Ovary (tissue), 9 donors: ENCODE results near the gene FHOD3. TPM values are rescaled to one million over a fixed set of nuclear protein-coding genes. Genes with fewer than 3 reads are reported as not detected.

Source experiments
- DNase-seq, 5 donors: peaks; one replicate each; pipeline ENCODE4 v3.0.0-alpha.2; 2019 to 2020
- H3K27ac ChIP-seq, 2 donors: fragments of 200-600 bp; one replicate each; pipeline versions ENCODE4 v1.5.1 to v1.8.0; 2019 to 2022
- H3K27me3 ChIP-seq: fragments of 200-600 bp; one replicate; pipeline ENCODE4 v1.8.0; 2022
- H3K36me3 ChIP-seq: fragments of 200-600 bp; sonication (generic); one replicate; pipeline ENCODE4 v1.5.1; 2019
- H3K4me1 ChIP-seq: one replicate; pipeline ENCODE4 v1.8.1; 2013; ENCODE audit warnings: mild to moderate bottlenecking, moderate library complexity; ENCODE audit not compliant: insufficient read depth
- H3K4me3 ChIP-seq: fragments of 200-600 bp; sonication (generic); one replicate; pipeline ENCODE4 v1.5.1; 2017
- H3K9me3 ChIP-seq, 2 donors: fragments of 200-600 bp in 1 of 2; sonication (generic) in 1 of 2; one replicate each; pipeline versions ENCODE4 v1.5.1 to v1.8.1; 2013 to 2019; ENCODE audit warnings: mild to moderate bottlenecking in 1 of 2, moderate library complexity in 1 of 2
- EP300 ChIP-seq: sonication (generic); formaldehyde crosslinking; IDR thresholded peaks from one replicate; pipeline ENCODE4 v1.6.1; 2017; ENCODE audit warnings: antibody characterized with exemption
- POLR2A ChIP-seq: fragments of 450-650 bp; IDR thresholded peaks from one replicate; pipeline ENCODE4 v1.6.1; 2017; ENCODE audit warnings: antibody characterized with exemption, mild to moderate bottlenecking, moderate library complexity
- WGBS, 3 donors: extraction: QIAGEN DNeasy Blood & Tissue Kit in 1 of 3; methylation state at CpG; one replicate each; pipeline versions ENCODE4 v1.1.5 to v1.1.7; 2013 to 2017; 5-methylcytosine and 5-hydroxymethylcytosine counted together
- intact Hi-C, 4 donors: fragments of 100-400 bp; cut with DNase I; formaldehyde crosslinking; loops; one replicate each; pipeline versions ENCODE4 v1.11.0 to v1.15.1; 2022 to 2023
- polyA plus RNA-seq, 2 donors: library from polyadenylated mRNA; stranded (reverse); fragments of 200-250 nt in 1 of 2; fragments of 350-450 nt in 1 of 2; fragmentation: Illumina TruSeq in 1 of 2; extraction: RNeasy Lipid Tissue Mini Kit (QIAGEN cat#74804) in 1 of 2; gene quantifications; one replicate each; pipeline ENCODE4 v1.2.3, GENCODE V29; 2013 to 2014
- total RNA-seq, 7 donors: library from RNA; depleted of rRNA in 2 of 7; stranded (reverse); fragments of >200 nt in 2 of 7; fragmentation: NEBNext Ultra II Directional in 3 of 7; extraction: Animal tissue kit (Norgen Biotek cat#: 25700) in 3 of 7; gene quantifications; one replicate each; pipeline versions ENCODE4 v1.1.0 to v1.2.4, GENCODE V29; 2016 to 2023
- TF ChIP-seq, protein P1 (sequence below), 3 donors: fragments of 450-650 bp in 2 of 3; fragments of 200-600 bp in 1 of 3; IDR thresholded peaks; one replicate each; pipeline versions ENCODE4 v1.5.1 to v1.8.0; 2016 to 2022; ENCODE audit warnings: antibody characterized with exemption in 3 of 3, mild to moderate bottlenecking in 1 of 3
- donor health status: DM: no; HTN: no; CAD: no; lungs with moderate emphysema.
- donor health status: DM: no; HTN: no; CAD: no.
- donor health status: Bipolar disorder and iron deficiency.
- donor health status: DM: yes; HTN: yes; CAD: no.
- donor health status: DM: no; HTN: no; CAD: no.
- donor health status: DM: yes; HTN: yes; CAD: no.

Gene FHOD3
- total and polyA plus RNA-seq, 9 donors, result 3.5 to 62.5 (median 11.0) TPM

DNA sequence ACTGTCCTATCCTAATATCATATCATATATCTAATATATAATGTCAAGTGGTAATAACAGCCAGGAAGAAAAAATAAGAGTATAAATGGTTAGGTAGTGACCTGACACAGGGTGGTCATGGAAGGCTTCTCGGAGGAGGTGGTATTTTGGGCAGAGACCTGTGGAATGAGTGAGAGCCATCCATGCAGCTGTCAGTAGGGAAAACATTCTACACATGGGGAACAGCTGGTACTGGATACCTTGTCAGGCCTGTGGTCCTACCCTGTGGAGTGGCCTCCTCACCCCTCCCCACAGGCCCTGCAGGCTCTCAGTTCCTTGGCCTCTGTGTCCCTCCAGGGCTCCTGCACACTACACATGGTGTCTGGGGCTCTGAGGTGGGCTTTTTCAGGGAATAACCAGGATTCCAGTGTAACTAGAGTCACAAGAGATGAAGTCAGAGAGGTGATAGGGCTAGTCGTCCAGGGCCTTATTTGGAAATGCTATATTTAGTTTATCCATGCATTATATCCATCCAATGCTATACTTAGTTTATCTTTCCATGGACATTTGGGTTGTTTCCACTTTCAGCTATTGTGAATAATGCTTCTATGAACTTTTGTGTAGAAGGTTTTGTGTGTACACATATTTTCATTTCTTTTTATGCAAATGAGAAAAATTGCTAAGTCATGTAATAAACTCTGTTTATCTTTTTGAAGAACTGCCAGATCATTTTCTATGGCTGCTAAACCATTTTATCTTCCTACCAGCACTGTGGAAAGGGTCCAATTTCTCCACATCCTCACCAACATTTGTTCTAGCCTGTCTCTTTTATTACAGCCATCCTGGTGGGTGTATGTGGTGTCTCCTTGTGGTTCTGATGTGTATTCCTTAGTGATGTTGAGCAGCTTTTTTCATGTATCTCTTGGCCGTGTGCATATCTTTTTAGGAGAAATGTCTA is 455.7 kb downstream of the FHOD3 start:
- no peaks in the 10 kb centered on the region for H3K36me3 ChIP-seq
- no peak overlapping the region for H3K4me3 ChIP-seq
- H3K27ac ChIP-seq, result no peak overlapping the region
- no peaks in the 10 kb centered on the region for H3K9me3 ChIP-seq
- WGBS, 3 donors, result 42 to 50% (median 45%) methylated on average over 3 of the region's 3 CpGs
- intact Hi-C loops, result loop anchor here in 2 of 4 donors (10.0 kb wide), 3 partner anchors 58 to 458 kb away; partner anchors contain the start of gene FHOD3 (in 1 of the 2)
- H3K4me1 ChIP-seq, result peaks cover 3% of the 10 kb centered on the region
- TF ChIP-seq EP300 (no peak), POLR2A (no peak)
- TF ChIP-seq, protein P1, sequence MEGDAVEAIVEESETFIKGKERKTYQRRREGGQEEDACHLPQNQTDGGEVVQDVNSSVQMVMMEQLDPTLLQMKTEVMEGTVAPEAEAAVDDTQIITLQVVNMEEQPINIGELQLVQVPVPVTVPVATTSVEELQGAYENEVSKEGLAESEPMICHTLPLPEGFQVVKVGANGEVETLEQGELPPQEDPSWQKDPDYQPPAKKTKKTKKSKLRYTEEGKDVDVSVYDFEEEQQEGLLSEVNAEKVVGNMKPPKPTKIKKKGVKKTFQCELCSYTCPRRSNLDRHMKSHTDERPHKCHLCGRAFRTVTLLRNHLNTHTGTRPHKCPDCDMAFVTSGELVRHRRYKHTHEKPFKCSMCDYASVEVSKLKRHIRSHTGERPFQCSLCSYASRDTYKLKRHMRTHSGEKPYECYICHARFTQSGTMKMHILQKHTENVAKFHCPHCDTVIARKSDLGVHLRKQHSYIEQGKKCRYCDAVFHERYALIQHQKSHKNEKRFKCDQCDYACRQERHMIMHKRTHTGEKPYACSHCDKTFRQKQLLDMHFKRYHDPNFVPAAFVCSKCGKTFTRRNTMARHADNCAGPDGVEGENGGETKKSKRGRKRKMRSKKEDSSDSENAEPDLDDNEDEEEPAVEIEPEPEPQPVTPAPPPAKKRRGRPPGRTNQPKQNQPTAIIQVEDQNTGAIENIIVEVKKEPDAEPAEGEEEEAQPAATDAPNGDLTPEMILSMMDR (IDR thresholded peaks at IDR 0.05), result no peak
- H3K27me3 ChIP-seq, result no peaks in the 10 kb centered on the region
- DNase-seq, result no peak

DNA sequence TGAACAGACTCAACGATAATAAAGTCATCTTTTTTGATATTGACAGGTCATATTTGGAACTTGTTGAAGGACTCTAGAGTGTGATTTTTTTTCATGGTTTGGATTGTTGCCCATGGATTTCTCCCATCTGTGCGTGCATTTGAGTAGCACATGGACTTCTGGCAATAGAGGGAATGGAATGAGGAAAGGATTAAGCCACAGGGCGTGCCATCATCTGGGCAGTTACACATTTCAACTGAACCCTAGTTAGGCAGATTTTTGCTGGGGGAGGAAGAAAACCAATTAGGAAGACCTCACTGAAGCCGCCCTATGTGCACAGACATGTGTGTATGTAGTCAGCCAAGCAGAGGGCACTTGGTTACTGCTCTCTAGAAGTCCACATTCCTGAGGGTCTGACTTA is 458.7 kb downstream of the FHOD3 start:
- no peak for TF ChIP-seq EP300
- TF ChIP-seq, protein P1 (IDR thresholded peaks at IDR 0.05), result no peak
- TF ChIP-seq POLR2A, result no peak
- Histone ChIP-seq H3K36me3 (no peaks in the 10 kb centered on the region), H3K27ac (no peak overlapping the region), H3K9me3 (no peaks in the 10 kb centered on the region), H3K4me1 (peaks cover 3% of the 10 kb centered on the region), H3K27me3 (no peaks in the 10 kb centered on the region), H3K4me3 (no peak overlapping the region)
- 67 to 75% (median 69%) methylated on average over 4 of the region's 4 CpGs for WGBS, 3 donors
- intact Hi-C loops, result loop anchor here in 2 of 4 donors (10.0 kb wide), 3 partner anchors 61 to 461 kb away; partner anchors contain the start of gene FHOD3 (in 1 of the 2)
- no peak for DNase-seq

DNA sequence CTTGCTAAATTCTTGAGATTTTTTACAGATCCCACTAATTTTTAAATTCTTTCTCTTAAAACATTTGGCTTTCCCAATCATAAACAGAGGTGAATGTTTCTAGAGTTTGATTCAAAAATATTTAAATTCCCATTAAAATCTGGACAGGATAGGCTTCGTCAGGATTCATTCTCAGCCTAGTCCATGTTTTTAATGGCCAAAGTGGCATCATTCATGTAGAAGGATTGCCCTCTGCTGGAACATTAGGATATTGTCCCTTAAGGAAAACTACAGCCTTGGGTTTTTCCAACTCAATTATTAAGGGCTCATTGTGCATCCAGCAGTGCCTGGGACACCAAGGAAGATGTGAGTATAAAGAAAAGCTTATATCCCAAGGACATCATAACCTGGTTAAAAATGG is 459.6 kb downstream of the FHOD3 start:
- Histone ChIP-seq H3K27me3 (no peaks in the 10 kb centered on the region), H3K4me3 (no peak overlapping the region), H3K36me3 (no peaks in the 10 kb centered on the region), H3K4me1 (peaks cover 3% of the 10 kb centered on the region), H3K9me3 (no peaks in the 10 kb centered on the region), H3K27ac (no peak overlapping the region)
- intact Hi-C loops, result loop anchor here in 2 of 4 donors (10.0 kb wide), 3 partner anchors 62 to 462 kb away; partner anchors contain the start of gene FHOD3 (in 1 of the 2)
- 4 to 9% (median 6%) methylated on average over 1 of the region's 1 CpG for WGBS, 3 donors
- TF ChIP-seq, protein P1 (IDR thresholded peaks at IDR 0.05), result peak in 2 of 3 donors; percentile 69 to 72
- TF ChIP-seq EP300, result no peak
- no peak for TF ChIP-seq POLR2A
- DNase-seq, result no peak

DNA sequence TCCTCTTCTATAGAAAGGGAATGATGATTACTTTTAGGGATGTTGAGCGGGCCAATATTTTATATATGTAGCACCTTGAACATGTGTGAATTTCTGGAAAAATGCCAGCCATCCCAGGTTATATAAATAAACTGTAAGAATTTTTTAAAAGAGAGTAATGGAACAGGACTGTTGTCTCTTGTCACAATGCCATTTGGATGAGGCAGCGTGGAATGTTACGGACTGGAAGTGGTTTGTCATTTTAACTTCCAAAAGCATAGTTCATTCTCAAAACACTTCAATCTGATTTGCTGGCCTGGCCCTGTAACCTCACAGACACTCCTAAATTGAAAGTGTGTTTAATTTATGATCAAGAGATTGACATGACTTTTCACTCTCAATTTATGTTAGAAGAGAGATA is 460.5 kb downstream of the FHOD3 start:
- no peaks in the 10 kb centered on the region for H3K36me3 ChIP-seq
- DNase-seq, result no peak
- no peaks in the 10 kb centered on the region for H3K27me3 ChIP-seq
- H3K4me1 ChIP-seq, result peaks cover 2% of the 10 kb centered on the region
- H3K27ac ChIP-seq, result no peak overlapping the region
- no peak for TF ChIP-seq POLR2A
- H3K4me3 ChIP-seq, result no peak overlapping the region
- H3K9me3 ChIP-seq, result no peaks in the 10 kb centered on the region
- WGBS, 3 donors, result 88 to 95% (median 91%) methylated on average over 3 of the region's 3 CpGs
- intact Hi-C loops, result loop anchor here in 2 of 4 donors (10.0 kb wide), 3 partner anchors 63 to 463 kb away; partner anchors contain the start of gene FHOD3 (in 1 of the 2)
